GM21381 (cell line): ENCODE results near the gene DYNC1I1.

Experiments used
- ATAC-seq: cut with Tn5 transposase; IDR thresholded peaks from one replicate; pipeline ENCODE4 v1.9.1; 2021; ENCODE audit warnings: mild to moderate bottlenecking, moderate library complexity; ENCODE audit not compliant: unreplicated experiment

The DYNC1I1 gene

DNA sequence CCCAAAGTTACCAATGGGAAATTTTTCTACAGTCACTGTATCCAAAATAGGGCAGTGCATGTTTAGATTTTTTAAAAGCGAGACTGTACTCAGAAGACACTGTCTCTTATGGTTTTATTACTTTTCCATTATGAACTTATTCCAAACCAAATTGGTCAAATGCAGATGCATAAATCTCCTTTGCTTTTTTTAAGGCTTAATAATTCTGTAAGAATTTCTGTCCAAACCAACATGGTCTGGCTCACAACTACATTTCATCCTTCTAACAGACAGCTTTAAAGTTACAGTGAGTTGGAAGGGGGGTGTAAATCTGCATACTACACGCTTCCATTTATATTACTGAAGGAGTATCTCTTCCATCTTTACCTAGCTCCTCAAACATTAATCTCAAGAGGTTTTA is 350.4 kb downstream of the DYNC1I1 start:
- no peak for ATAC-seq

DNA sequence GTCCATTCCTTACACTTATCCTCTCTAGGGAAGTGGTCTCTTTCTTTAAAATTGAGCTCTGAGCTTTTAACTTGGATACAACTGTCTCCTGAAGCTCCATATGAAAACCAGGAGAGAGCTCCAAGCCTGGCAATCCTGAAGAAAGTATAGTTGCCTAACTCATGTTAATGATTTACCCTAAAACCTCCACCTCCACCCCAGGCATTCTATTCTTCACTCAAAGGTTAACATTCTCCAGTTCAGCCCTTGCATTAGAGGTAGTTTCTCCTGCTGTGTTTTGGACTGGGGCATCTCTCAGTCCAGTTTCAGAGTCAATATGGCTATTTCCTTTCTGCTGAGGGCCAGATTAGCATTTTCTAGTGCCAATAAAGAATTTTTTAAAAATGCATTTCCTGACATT is 354.0 kb downstream of the DYNC1I1 start:
- ATAC-seq: no peak

DNA sequence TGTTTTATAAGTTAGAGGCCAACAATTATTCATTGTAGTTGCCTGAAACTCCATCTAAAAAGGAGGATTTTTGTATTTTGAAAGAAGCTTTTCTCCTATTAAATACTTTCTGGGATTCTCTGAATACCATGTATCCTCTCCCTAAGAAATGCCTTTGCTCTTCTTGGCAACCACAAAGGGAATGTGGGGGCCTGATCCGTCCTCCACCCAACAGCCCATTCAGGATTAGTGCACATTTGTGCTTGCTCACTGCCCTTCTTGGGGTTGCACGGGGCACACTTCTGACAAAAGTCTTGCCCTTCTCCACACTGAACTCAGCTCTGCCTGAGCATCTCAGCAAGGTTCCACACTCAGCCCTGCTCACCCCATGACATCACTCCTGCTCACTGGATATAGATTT is 355.4 kb downstream of the DYNC1I1 start:
- ATAC-seq: no peak

DNA sequence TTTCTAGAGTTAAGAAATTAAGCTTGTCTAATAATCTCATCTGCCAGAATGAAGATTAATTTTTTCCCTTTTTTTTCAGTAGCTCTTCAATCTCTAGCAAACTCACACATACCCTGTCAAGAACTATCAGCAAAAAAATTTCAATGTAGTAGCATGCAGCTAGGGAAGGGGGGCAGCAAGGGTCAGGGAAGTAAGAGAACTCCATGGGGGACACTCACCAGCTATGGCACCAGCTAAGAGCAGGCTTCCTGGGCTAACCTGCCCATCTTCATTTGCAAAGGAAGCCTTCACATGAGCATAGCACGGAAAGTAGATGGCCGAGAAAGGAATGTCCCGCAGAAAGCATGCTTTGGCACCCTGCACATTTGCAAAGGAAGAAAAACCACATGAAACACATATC is 359.2 kb downstream of the DYNC1I1 start:
- no peak for ATAC-seq

DNA sequence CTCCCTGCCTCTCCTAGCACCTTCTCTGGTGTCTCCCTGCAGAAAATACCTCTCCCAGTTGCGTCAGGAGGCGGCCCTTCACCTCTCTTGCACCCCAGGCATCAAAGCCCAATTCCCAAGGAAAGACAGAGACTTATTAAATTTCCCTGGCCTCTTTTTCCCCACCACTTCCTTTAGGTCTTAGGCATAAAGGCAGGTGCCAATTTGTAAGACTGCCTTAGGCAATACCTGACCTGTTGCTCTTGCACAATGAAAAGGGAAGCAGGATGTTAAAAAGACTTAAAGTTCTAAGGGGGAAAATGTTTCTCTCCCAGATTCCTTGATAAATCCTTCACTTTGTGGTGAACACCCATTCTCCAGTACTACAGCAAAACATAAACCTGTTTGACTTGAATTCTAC is 362.9 kb downstream of the DYNC1I1 start:
- no peak for ATAC-seq

DNA sequence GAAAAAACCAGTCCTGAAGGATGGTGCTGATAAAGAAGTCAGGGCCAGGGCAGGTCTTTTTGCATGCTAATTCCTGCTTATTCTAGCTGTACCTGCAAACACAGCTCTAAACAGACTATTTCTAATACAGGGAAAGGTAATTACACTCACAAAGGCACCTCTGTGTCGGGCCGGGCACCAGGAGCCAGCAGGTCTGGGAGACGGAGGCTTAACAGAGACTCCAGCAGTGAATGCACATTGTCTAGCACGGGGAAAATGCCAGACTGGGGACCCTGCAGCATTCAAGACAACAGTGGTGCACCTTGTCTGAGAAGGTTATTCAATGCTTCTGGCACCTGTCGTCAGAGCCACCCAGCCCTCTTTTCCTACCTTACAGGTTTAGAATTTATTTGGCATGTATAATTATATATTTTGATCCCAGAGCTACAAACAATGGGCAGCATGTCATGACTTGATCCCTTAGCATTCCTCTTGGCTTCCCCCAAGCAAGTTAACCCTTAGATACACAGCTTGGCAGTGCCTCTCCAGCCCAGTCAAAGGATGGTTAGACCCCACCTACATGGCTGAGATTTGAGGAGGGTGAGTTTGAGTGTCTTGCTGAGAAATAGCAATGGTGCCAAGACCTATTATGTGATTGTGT is 364.4 kb downstream of the DYNC1I1 start:
- no peak for ATAC-seq

DNA sequence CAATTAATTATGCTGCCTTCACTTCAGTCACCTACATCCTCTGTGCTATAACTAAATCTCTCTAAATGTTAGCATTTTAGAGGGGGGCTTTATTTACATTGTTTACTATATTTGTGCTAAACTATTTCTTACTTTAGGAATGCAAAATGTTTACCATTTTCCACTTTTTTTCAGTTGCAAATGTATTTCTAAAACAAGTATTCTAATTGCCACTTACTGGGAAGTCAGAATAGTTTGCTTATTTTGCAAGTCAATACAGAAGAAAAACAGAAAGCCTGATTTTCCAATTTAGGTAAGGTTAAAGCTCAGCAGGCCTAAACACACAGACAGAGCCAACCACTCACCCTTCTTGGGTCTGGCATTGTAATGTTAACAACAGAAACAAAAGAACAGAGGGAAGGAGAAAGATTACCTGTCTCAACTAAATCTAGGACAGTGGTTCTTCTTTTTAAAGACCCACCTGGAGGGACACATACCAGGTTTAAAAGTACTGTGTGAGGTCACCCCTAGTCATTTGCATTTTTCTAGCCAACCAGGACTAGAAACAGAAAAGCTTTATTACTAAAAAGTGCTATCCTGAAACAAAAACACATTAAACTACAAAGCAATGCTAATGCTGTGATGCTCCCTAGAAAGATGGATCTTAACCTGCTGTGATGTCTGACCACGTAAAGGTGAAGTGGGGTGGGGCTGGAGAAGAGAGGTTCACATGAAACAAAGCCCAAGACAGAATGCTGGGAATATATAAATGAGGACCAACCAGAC is 371.3 kb downstream of the DYNC1I1 start:
- no peak for ATAC-seq

DNA sequence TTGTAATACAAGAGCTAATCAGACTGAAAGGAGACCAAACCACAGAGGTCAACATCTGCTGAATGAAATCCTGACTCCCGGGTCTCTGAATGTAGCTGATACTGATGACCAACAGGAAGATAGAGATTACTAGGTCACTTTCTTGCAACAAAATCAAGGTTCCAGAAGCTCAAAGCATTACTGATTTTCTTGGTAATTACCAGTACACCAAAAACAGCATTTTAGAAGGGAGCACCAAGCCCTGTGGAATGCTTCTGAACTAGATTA is 371.8 kb downstream of the DYNC1I1 start:
- no peak for ATAC-seq
